GM19239 (cell line): ENCODE results near the gene PRDM16.

ENCODE experiments used
- DNase-seq: peaks from one replicate; pipeline ENCODE4 v3.0.0; 2011; ENCODE audit warnings: low spot score; ENCODE audit not compliant: insufficient read length
- FAIRE-seq: peaks from 2 replicates; lab custom pipeline; 2011; peaks lifted over from hg19 to GRCh38; lab: Jason Lieb, UNC

The PRDM16 gene

DNA sequence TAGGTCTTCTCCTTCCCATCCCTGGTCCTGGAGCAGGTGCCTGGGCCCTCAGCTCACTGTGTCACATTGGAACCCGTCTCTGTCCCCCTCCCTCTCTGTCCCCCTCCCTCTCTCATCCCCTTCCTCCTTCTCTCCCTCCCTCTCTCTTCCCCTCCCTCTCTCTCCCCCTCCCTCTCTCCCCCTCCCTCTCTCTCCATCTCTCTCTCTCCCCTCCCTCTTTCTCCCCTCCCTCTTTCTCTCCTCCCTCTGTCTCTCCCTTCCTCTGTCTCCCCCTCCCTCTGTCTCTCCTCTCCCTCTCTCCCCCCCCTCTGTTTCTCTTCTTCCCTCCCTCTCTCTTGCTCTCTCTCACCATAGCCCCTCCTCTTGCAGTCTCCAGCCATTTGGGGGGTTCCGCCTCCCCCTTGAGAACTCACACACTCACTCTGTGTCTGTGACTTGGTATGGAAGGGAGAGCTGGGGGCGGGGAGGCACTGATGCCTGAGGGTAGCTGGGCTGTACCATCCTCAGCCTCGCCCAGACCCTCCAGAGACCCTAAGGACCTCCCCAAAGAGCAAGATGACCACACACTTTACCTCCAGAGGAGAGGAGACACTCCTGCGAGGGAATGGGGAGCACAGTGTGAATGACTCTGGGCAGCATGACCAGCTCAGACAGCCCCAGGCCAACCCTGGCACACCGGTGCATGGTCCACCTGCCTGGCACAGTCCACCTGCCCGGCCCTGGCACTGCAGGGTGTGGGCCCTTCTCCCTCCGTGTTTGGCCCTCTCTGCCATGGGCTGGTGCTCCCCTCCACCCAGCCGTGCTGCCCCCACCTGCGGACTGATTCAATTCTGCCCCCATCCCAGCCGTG is 282.7 kb downstream of the PRDM16 start:
- no peak for DNase-seq
- no peak for FAIRE-seq

DNA sequence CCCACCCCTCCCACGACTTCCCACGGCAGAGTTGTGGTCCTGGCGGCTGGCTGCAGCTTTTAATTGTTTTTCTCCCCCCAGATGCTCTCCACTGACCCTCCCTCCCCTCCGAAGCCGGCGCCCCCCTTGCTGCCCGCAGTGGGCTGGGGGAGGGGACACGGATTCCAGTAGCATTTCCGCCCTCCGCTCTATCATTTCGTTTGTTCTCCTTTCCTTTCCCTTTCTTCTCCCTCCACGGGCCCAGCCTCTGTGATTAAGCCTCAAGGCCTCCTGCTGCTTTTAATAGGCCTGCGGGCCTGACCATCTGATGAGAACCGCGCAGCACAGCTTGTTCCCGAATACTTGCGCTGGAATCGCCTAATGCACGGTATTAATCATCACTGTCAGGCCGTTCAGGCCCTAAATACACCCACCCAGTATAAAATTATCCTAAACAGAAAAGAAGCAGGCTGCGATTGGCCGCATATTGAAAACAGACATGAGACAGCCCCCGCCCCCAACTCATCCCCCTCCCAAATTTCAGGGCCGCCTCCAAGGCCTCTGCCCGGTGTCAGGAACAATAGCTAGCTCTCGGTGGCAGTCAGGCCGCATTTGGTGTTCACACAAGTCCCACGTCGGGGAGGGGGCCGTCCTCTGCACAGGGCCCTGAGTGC is 283.4 kb downstream of the PRDM16 start:
- DNase-seq (no peak), FAIRE-seq (no peak)

- no peak for FAIRE-seq
- DNase-seq: no peak
Observed at GRCh38 chr1:3352952-3353331, 283.9 kb downstream of the PRDM16 start.

DNA sequence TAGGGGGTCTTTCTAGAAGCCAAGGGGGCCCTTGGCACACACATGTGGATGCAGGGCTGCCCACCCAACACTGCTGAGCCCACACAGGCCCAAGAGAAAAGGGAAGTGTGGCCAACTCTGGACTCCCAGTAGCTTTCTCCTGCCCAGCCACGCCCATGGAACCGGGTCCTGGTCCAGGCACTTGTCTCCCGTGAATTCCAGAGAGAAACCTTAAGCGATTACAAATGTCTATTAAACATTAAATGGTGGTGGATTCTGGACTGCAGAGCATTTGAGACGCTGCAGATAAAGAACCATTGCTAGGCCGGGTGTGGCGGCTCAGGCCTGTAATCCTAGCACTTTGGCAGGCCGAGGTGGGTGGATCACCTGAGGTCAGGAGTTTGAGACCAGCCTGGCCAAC is 284.9 kb downstream of the PRDM16 start:
- FAIRE-seq: no peak
- DNase-seq: no peak

GRCh38 chr1:3355089-3355488 is 286.1 kb downstream of the PRDM16 start:
- no peak for DNase-seq
- FAIRE-seq: no peak

GRCh38 chr1:3355894-3356826 is 287.2 kb downstream of the PRDM16 start:
- no peak for DNase-seq
- FAIRE-seq: no peak

GRCh38 chr1:3356827-3357460 is 287.9 kb downstream of the PRDM16 start:
- no peak for FAIRE-seq

GRCh38 chr1:3357526-3358297 is 288.7 kb downstream of the PRDM16 start:
- FAIRE-seq (no peak), DNase-seq (no peak)

More at GRCh38 chr1:3356827-3357460, 287.9 kb downstream of the PRDM16 start:
- no peak for DNase-seq

GRCh38 chr1:3359351-3359750 is 290.3 kb downstream of the PRDM16 start:
- no peak for DNase-seq
- no peak for FAIRE-seq

GRCh38 chr1:3359756-3360440 is 290.9 kb downstream of the PRDM16 start:
- no peak for FAIRE-seq
- no peak for DNase-seq

GRCh38 chr1:3360646-3361257 is 291.7 kb downstream of the PRDM16 start:
- no peak for FAIRE-seq
- no peak for DNase-seq

GRCh38 chr1:3363023-3363422 is 294.0 kb downstream of the PRDM16 start:
- no peak for FAIRE-seq
- DNase-seq: no peak

DNA sequence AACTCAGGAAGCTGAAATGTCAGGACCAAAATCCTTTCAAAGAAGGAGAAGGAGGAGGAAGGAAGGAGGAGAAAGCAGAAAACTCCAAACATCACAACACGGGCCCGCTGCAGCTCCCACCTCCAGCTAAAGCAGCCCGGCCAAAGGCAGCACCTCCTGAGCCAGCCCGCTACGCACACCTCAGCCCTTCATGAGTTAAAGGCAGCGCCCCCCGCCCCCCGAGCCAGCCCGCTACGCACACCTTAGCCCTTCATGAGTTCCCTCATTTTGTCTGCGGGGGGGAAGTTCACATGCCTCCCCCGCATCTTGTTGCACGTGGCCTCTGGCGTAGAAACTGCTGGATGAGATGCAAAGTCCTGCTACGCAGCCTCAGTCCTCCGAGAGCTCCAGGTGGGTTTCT is 294.8 kb downstream of the PRDM16 start:
- DNase-seq: no peak
- no peak for FAIRE-seq

- no peak for FAIRE-seq
- DNase-seq: no peak
Observed at GRCh38 chr1:3364551-3364950, 295.5 kb downstream of the PRDM16 start.

- FAIRE-seq (no peak), DNase-seq (no peak)
Observed at GRCh38 chr1:3364983-3365382, 296.0 kb downstream of the PRDM16 start.

- FAIRE-seq (no peak), DNase-seq (no peak)
Observed at GRCh38 chr1:3365523-3366125, 296.6 kb downstream of the PRDM16 start.

DNA sequence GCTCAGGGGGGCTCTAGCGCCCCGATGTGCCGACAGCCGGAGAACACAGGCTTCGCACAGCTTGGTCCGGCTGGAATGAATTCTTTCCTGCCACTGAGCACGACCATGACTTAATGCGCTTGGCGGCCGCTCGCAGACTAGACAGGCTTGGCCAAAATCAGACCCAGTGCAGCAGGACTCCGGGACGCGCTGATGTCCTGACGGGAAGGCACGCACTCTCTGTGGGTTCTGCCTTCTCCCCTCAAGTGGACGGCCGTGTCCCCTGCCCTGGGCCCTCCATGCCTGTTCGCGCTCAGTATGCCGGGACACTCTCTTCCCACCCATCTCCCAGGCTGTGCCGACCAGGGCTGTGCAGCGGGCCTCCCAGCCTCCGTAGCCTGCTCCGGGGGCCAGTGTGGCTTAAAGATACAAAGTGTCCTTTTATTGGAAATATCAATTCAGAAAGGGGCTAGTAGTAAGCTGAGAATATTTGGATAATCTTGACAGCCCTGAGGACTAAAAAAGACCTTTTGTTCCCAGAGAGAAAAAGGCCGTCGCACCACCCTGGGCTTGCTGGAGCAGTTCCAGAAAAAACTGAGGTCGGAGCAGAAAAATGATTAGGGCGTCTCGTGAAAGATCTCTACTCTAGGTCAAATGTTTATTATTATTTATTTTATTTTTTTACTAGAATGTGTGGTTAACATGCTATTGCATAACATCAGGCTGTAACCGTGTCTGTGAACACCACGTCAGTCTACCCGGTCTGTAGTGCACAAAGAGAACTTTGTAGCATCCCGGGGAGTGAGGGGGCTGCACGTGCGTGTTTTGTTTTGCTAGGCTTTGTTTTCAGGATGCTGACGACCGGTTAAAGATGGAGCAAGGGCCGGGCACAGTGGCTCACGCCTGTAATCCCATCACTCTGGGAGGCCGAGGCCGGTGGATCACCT is 297.4 kb downstream of the PRDM16 start:
- DNase-seq (no peak), FAIRE-seq (no peak)
